Fibroblast of the conjunctiva (primary cell): ENCODE results near the gene KRT77.
"Not testable (repeated sequence)": the region's sequence is repeated elsewhere in the genome, so short reads cannot be mapped to it uniquely, and the experiment has no call there.

Source experiments
- DNase-seq: peaks from one replicate; pipeline ENCODE4 v3.0.0-alpha.2; 2010; ENCODE audit warnings: low read depth

Gene KRT77

GRCh38 chr12:52703424-52703823, at the start of gene KRT77:
TSS of gene KRT77 (minus strand) at chr12:52703524. CDS start at chr12:52703434, 90 bp downstream.
- DNase-seq = no peak

DNA sequence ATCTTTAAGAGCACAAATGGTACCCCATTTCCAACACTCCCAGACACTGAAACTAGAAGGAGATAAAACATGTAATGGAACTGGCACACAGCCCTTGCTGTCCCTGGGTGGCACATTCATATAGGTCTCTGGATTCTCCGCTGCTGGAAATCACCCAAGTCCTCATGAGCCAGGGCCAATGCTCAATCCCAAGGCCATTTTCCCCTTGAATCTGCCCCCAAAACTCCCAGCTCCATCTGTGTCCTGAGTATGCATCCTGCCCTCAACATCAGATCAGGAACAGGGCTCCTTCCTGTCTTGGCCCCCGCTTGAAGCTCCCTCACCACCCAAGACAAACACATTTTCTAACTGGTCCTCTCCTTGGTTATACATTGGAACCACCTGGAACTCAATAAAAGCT, 49.2 kb upstream of the KRT77 start:
- no peak for DNase-seq

- DNase-seq = no peak
Observed at GRCh38 chr12:52751795-52752194, 48.5 kb upstream of the KRT77 start.

DNA sequence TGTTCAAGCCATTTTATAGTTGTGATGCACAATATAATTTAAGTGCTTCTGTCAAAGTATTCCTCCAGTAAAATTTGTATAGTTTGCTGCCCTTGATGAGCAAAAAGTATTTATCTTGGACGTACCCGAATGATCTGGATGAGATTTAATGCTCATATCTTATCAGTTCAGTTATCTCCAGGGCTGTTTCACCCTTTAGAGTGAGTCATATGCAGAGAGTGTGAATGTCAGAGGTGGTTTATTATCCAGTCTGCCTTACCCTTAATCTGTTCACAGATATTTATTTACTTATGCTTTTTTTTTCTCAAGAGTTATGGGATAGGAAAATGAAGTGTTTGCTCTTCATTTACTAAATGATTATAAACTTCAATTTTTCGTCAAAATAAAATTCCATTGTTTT, 47.2 kb upstream of the KRT77 start:
- DNase-seq = not testable (repeated sequence)

DNA sequence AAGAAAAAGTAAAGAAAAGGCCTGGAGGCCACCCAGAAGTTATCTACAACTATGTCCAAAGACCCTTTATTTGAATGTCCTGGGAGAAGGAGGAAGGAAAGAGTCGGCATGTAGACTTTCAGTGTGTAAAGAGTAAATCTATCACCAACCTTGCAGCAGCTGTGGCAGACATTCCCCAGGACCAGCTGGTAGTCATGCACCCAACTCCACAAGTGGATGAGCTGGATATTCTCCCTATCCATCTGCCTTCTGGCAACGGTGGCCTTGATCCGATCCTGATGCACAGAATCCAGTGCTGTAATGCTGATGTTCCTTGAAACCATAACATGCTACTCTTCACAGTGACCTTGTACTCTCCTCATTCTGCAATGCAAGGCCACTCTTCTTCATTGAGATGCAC, 46.5 kb upstream of the KRT77 start:
- DNase-seq = no peak

GRCh38 chr12:52748578-52748977, 45.3 kb upstream of the KRT77 start:
- DNase-seq = no peak

DNA sequence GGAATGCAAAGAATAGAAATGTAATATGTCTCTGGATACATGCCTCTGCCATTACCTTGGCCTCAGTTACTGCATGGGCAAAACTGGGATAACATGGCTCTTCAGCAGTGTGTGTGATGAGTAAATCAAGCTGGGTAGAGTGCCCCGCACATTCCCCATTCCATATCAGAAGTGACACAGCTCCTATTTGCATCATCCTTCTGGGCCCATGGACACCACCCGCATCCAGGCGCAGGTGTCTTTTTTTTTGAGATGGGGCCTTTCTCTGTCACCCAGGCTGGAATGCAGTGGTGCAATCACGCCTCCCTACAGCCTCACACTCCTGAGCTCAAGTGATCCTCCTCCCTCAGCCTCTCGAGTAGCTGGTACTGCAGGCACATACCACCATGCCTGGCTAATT, 42.2 kb upstream of the KRT77 start:
- DNase-seq = no peak

- DNase-seq = no peak
Observed at GRCh38 chr12:52744493-52745156, 41.3 kb upstream of the KRT77 start.

- DNase-seq = no peak
Observed at GRCh38 chr12:52742822-52743457, 39.6 kb upstream of the KRT77 start.

- no peak for DNase-seq
Observed at GRCh38 chr12:52742196-52742580, 38.9 kb upstream of the KRT77 start.

- DNase-seq = no peak
Observed at GRCh38 chr12:52741375-52742195, 38.3 kb upstream of the KRT77 start.

DNA sequence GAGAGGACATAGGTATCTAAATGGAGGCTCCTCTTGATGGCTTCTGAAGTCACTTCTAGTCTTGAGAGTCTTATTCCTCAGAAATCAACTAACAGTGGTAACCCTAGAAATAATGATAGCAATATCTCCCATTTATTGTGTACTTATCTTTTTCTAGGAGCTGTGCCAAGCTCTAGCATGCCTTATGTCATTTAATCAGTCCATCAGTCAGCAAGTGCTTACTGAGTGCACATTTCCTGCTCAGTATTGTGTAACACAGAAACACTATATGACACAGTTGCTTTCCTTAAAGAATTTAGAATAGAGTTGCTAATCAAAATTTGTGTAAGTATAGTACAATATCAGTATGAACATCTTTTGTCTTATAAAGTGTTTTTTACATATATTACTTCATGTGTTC, 37.3 kb upstream of the KRT77 start:
- no peak for DNase-seq

DNA sequence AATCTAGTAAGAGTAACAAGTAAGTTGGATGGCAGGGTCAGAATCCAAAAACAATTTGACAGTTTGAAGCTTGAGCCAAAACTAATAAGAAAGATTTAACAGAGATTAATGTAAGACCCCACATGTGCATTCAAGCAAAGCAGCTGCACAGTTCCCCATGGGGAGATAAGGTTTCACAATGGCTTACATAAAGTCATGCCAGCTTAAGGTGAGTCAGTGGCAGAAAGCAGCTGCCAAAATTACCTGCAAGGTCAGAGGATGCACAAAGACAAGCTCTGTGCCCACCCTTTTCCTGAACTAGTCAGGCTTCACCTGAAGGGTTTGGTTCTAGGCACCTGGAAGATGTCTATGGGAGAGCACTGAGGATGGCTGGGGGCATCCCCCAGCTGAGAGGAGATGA, 36.6 kb upstream of the KRT77 start:
- no peak for DNase-seq

DNA sequence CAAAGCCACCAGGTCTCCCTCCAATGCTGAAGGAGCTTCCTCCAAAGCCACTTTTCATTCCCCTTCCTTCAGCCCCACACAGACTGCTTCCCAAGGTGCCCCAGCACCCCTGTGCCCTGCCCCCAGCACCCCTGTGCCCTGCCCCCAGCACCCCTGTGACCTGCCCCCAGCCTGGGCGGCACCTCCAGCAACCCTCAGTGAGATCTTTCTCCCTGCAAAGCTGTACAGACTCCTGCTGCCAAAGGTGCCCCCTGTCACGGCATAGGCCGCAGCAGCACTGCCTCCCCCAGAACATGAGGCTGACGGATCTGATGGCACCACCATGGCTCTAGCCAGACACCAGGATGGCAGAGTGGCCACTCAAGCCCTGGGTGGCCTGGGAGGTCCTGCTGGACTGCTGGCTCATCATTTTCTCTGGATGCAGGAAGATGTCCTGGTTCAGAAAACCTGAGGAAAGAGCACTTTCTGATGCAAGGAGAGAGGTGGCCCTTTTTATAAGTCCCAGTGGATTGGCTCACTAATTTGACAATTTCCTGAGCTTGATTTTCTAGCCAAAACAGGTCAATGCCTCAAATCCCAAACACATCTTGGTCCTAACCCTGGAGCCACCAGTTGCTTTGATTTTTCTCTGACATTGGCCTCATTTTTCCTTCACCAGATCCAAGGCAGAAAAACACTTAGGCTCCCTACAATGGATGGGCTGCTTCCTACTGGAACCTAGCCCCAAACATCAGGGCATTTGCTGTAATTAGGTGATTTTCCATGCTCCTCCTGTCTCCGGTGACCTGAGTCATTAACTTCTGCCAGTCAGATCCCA, 32.7 kb upstream of the KRT77 start:
- DNase-seq = no peak

DNA sequence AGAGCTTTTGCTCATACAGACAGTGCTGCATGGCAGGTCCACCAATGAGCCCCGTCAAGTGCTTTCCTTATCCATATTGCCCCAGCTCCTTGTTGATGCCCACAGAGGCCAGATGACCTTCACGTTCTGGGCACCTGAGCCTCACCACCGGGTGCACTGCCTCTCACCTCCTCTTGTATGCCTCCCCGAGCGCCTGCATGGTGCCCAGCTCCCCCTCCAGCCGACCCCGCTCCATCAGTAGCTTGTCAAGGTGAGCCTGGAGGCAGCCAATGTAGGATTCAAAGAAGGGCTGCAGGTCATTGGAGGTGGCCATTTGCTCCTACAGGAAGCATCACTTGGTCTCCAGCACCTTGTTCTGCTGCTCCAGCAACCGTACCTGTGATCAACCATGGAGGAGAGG, 31.8 kb upstream of the KRT77 start:
- no peak for DNase-seq

DNA sequence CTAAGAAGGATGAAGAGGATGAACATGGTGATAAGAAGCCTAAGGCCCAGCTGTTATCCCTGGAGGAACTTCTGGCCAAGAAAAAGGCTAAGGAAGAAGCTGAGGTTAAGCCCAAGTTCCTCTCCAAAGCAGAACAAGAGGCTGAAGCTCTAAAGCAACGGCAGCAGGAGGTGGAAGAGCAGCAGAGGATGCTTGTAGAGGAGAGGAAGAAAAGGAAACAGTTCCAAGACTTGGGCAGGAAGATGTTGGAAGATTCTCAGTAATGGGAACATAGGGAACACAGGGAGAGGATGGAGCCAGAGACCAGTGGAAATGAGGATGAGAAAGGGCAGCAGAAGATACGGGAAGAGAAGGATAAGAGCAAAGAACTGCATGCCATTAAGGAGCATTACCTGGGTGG, 27.5 kb upstream of the KRT77 start:
- DNase-seq = no peak

DNA sequence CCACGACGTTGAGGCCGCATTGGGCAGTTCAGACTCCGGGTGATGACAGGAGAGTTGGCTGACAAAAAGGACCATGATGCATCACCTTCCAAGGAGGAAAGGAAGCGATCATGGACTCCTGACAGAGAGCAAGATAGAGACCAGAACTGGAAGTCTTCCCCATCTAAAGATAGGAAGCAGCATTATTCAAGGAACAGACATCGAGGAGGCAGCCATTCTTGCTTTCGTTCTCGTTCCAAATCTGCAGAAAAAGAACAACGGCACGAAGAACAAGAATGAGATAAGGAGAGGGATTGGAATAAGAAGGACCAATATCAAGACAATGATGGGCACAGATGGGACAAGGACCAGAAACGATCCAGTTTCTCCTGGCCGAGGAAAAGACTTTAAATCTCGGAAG, 27.1 kb upstream of the KRT77 start:
- DNase-seq = no peak

DNA sequence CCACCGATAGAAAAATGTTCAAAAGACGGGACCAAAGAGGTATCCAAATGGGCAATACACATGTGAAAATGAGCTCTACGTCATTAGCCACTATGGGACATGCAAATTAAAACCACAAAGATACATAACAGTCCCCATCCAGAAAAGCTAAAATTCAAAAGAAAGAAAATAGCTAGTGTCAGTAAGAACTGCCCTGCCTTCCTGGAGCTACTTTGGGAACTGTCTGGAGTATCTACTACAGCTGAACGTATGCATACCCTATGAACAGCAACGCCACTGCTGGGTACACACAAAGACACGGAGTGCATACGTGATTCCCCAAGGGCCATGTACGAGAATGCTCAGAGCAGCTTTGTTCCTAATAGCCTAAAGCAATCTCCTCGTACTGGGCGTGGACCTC, 25.8 kb upstream of the KRT77 start:
- no peak for DNase-seq

DNA sequence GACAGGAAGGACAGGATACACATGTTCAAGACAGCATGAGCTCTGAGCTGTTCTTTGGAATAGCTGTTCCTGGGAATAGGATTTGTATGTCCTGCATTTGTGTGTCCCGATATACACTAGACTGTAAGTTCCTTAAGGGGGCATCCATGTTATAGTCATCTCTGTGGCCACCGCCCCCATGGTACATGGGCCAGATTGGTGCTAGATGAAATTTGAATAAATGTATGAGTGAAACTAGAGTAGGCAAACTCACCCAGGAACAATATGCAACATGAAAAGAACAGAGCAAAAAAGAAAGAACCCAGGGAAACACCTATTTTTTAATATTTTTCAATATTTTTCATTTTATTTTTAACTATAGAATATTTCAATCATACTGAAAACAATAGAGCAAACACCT, 25.1 kb upstream of the KRT77 start:
- no peak for DNase-seq

DNA sequence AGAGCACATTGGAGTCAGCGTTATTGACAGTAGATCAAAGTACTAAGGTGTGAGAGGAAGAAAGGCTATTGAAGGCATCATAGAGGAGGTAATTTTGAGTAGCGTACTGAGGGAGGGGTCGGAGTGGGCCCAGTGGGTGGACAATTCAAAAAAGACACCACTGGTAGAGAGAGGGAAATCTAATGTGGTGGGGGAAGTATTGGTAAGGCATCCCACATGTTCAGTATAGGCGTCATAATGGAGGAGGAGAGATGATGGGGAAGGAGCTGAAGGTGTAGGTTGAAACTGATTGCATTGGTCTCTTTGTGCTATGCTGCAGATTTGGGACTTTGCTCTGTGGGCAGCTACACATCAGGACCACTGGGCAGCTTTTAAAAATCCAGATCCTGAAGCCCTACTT, 23.7 kb upstream of the KRT77 start:
- no peak for DNase-seq

DNA sequence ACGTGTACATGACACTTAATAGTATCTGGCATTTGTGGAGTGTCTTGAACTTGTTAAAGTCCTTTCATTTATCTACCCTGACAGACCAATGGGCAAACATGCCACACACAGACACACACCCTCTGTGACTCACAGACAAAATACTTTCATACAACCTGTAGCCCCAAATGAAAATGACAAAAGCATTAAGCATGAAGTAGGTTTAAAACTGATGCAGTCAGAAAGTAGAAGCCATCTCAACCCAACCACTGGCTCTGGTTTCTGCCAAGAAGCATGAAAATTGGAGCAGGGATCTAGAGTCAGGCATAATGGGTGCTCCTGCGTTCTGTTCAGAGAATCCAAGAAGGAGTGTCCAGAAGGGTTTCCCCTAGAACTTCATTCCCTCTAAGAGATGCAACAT, 23.1 kb upstream of the KRT77 start:
- no peak for DNase-seq

DNA sequence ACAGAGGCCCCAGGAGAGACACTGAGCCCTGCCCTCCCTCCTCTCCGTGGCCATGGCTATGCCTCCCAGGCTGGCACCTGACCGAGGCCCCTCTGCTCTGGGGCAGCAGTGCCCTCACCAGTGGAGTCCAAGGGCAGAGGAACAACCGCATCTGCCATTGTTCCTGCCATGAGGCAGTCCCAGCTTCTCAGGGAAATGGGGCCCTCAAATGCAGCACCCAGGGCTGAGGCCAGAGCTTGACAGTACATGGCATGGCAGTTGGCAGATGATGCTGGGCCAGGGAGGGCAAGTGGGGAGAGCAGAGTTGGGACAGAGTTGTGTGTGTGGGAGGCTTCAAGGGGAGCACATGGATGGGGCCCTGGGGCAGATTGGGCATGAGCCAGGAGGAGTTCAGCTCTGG, 21.1 kb upstream of the KRT77 start:
- DNase-seq = no peak

DNA sequence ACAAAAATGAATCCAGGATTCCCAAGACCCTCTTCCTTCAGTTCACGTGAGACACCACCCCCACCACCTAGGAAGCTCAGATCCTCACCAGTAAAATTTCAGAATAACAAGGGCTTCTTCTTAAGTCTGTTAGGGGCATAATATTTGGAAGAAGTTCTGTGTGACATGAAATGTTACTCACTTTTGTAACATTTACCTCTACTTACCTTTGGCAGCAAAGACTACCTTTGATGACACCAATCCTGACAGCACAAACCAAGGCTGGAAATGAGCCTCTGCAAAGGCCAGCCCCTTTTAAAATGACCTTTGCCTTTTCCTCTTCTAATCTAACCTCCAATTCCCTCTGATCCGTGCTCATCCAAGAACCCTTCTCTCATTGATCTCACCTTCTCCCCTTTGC, 19.4 kb upstream of the KRT77 start:
- DNase-seq = no peak
